H9 (cell line): ENCODE data around the gene LRIT3. TPM values are rescaled to one million over a fixed set of nuclear protein-coding genes. Genes with fewer than 3 reads are reported as not detected.

Source experiments
- DNase-seq: peaks from one replicate; pipeline ENCODE4 v3.0.0-alpha.2; 2017
- H2AFZ ChIP-seq: one replicate; pipeline ENCODE4 v1.6.1; 2013; ENCODE audit warnings: mild to moderate bottlenecking, low read length, control low read depth, moderate library complexity
- H2AK5ac ChIP-seq: 2 replicates; pipeline ENCODE4 v1.6.1; 2013; ENCODE audit warnings: low read length, control low read depth, mixed read lengths; ENCODE audit not compliant: insufficient read length
- H2BK120ac ChIP-seq: one replicate; pipeline ENCODE4 v1.6.1; 2013; ENCODE audit warnings: low read depth, mild to moderate bottlenecking, low read length, control low read depth, inconsistent platforms; ENCODE audit not compliant: poor library complexity, severe bottlenecking
- H2BK12ac ChIP-seq: 2 replicates; pipeline ENCODE4 v1.6.1; 2013; ENCODE audit warnings: low read length, control low read depth, mixed read lengths, low read depth; ENCODE audit not compliant: insufficient read length
- H2BK15ac ChIP-seq: 2 replicates; pipeline ENCODE4 v1.6.1; 2013; ENCODE audit warnings: low read depth, low read length, control low read depth
- H2BK20ac ChIP-seq: one replicate; pipeline ENCODE4 v1.6.1; 2013; ENCODE audit warnings: low read depth, mild to moderate bottlenecking, low read length, control low read depth, inconsistent platforms; ENCODE audit not compliant: poor library complexity, severe bottlenecking
- H2BK5ac ChIP-seq: 2 replicates; pipeline ENCODE4 v1.6.1; 2013; ENCODE audit warnings: low read length, control low read depth, mixed read lengths; ENCODE audit not compliant: insufficient read length
- H3K14ac ChIP-seq: 2 replicates; pipeline ENCODE4 v1.6.1; 2013; ENCODE audit warnings: low read length, control low read depth; ENCODE audit not compliant: insufficient read depth
- H3K18ac ChIP-seq: 2 replicates; pipeline ENCODE4 v1.6.1; 2013; ENCODE audit warnings: low read depth, mild to moderate bottlenecking, mixed read lengths, low read length, control low read depth; ENCODE audit not compliant: insufficient read length
- H3K23ac ChIP-seq: 2 replicates; pipeline ENCODE4 v1.6.1; 2013; ENCODE audit warnings: low read length, control low read depth, mixed read lengths, low read depth; ENCODE audit not compliant: insufficient read length
- H3K23me2 ChIP-seq: 2 replicates; pipeline ENCODE4 v1.6.1; 2013; ENCODE audit warnings: low read depth, mild to moderate bottlenecking, mixed read lengths, low read length, control low read depth; ENCODE audit not compliant: insufficient read length, poor library complexity, severe bottlenecking
- H3K27ac ChIP-seq: 2 replicates; pipeline ENCODE4 v1.5.1; 2013; ENCODE audit warnings: low read length, control low read depth, mixed read lengths, low read depth; ENCODE audit not compliant: insufficient read length
- H3K27me3 ChIP-seq: 2 replicates; pipeline ENCODE4 v1.6.1; 2013; ENCODE audit warnings: low read length, control low read depth, inconsistent platforms; ENCODE audit not compliant: insufficient read depth
- H3K4ac ChIP-seq: 2 replicates; pipeline ENCODE4 v1.6.1; 2013; ENCODE audit warnings: low read depth, mild to moderate bottlenecking, control low read depth, inconsistent platforms, low read length, moderate library complexity
- H3K4me1 ChIP-seq: 2 replicates; pipeline ENCODE4 v1.6.1; 2013; ENCODE audit warnings: low read length, control low read depth, inconsistent platforms; ENCODE audit not compliant: insufficient read depth
- H3K4me2 ChIP-seq: 2 replicates; pipeline ENCODE4 v1.6.1; 2013; ENCODE audit warnings: low read length, control low read depth, mixed read lengths; ENCODE audit not compliant: insufficient read length, insufficient read depth
- H3K56ac ChIP-seq: 2 replicates; pipeline ENCODE4 v1.6.1; 2013; ENCODE audit warnings: low read depth, mild to moderate bottlenecking, mixed read lengths, low read length, control low read depth; ENCODE audit not compliant: insufficient read length
- H3K79me1 ChIP-seq: 2 replicates; pipeline ENCODE4 v1.6.1; 2013; ENCODE audit warnings: low read depth, mild to moderate bottlenecking, moderate library complexity, low read length, control low read depth, inconsistent platforms; ENCODE audit not compliant: insufficient read depth, poor library complexity, severe bottlenecking
- H3K79me2 ChIP-seq: 2 replicates; pipeline ENCODE4 v1.6.1; 2013; ENCODE audit warnings: low read length, control low read depth, inconsistent platforms; ENCODE audit not compliant: insufficient read depth
- H3K9ac ChIP-seq: 2 replicates; pipeline ENCODE4 v1.6.1; 2013; ENCODE audit warnings: low read length, control low read depth, mixed read lengths; ENCODE audit not compliant: insufficient read length; ENCODE audit errors: extremely low read depth
- H3K9me3 ChIP-seq: one replicate; pipeline ENCODE4 v1.6.1; 2013; ENCODE audit warnings: low read depth, low read length, inconsistent platforms; ENCODE audit not compliant: control insufficient read depth
- H3T11ph ChIP-seq: one replicate; pipeline ENCODE4 v1.6.1; 2013; ENCODE audit warnings: mild to moderate bottlenecking, low read length, control low read depth, inconsistent platforms
- H4K20me1 ChIP-seq: one replicate; pipeline ENCODE4 v1.6.1; 2013; ENCODE audit not compliant: control insufficient read depth, insufficient read length, insufficient read depth
- H4K5ac ChIP-seq: 2 replicates; pipeline ENCODE4 v1.6.1; 2013; ENCODE audit warnings: low read depth, mild to moderate bottlenecking, mixed read lengths, low read length, control low read depth; ENCODE audit not compliant: insufficient read length
- H4K8ac ChIP-seq: replicated peaks from 2 replicates; pipeline ENCODE4 v1.6.1; 2013; ENCODE audit warnings: low read length, control low read depth, mixed read lengths, low read depth; ENCODE audit not compliant: insufficient read length
- H4K91ac ChIP-seq: 2 replicates; pipeline ENCODE4 v1.6.1; 2013; ENCODE audit warnings: low read depth, mild to moderate bottlenecking, moderate library complexity, mixed read lengths, low read length, control low read depth; ENCODE audit not compliant: insufficient read length
- H3K27ac Mint-ChIP-seq, 3 experiments: 2 replicates in 2 of 3; 3 replicates in 1 of 3; pipeline ENCODE4 v1.8.0; 2020 to 2021; ENCODE audit warnings: mixed read lengths in 3 of 3, mild to moderate bottlenecking in 1 of 3, moderate library complexity in 1 of 3
- H3K27me3 Mint-ChIP-seq: 2 replicates; pipeline ENCODE4 v1.8.0; 2021; ENCODE audit warnings: low read depth, mild to moderate bottlenecking, moderate library complexity, mixed read lengths
- H3K36me3 Mint-ChIP-seq, 3 experiments: 2 replicates in 2 of 3; 3 replicates in 1 of 3; pipeline ENCODE4 v1.8.0; 2020 to 2021; ENCODE audit warnings: low read depth in 3 of 3, mixed read lengths in 3 of 3; ENCODE audit not compliant: insufficient read depth in 1 of 3
- H3K4me1 Mint-ChIP-seq, 2 experiments: 2 replicates each; pipeline ENCODE4 v1.8.0; 2020; ENCODE audit warnings: mixed read lengths in 2 of 2
- H3K4me3 Mint-ChIP-seq, 2 experiments: 2 replicates in 1 of 2; 3 replicates in 1 of 2; pipeline ENCODE4 v1.8.0; 2020 to 2021; ENCODE audit warnings: mild to moderate bottlenecking in 2 of 2, mixed read lengths in 2 of 2, moderate library complexity in 1 of 2
- H3K9me3 Mint-ChIP-seq, 2 experiments: 2 replicates in 1 of 2; 3 replicates in 1 of 2; pipeline ENCODE4 v1.8.0; 2020; ENCODE audit warnings: mild to moderate bottlenecking in 2 of 2, mixed read lengths in 2 of 2, moderate library complexity in 1 of 2
- CTCF ChIP-seq: fragments of 200-600 bp; sonication (generic); conservative IDR thresholded peaks from 3 replicates; pipeline ENCODE4 v1.8.0; 2021; ENCODE audit warnings: antibody characterized with exemption, mild to moderate bottlenecking
- WGBS: extraction: QIAGEN DNeasy Blood & Tissue Kit; methylation state at CpG from one replicate; pipeline ENCODE4 v1.1.7; 2013; ENCODE audit warnings: missing lambda C conversion rate, low lambda C conversion rate, mixed read lengths; ENCODE audit not compliant: insufficient read length; ENCODE audit errors: extremely low coverage; 5-methylcytosine and 5-hydroxymethylcytosine counted together
- long read RNA-seq: library from polyadenylated mRNA; unstranded; transcript quantifications from one replicate; pipeline ENCODE4 v2.0.0, GENCODE V29; 2020
- total RNA-seq: library from RNA; stranded (reverse); gene quantifications from 2 replicates; pipeline ENCODE4 v1.2.1, GENCODE V29; 2021

The LRIT3 gene
- 0.07 and 0.09 TPM in 2 replicates for total RNA-seq
- long read RNA-seq: 0 reads

- H3K4me1 ChIP-seq: no peaks in the 10 kb centered on the region
- no peaks in the 10 kb centered on the region for H4K20me1 ChIP-seq
- no peak within 1 kb of the TSS for H3K27ac Mint-ChIP-seq
- H2BK15ac ChIP-seq: no peak within 1 kb of the TSS
- H3T11ph ChIP-seq: no peak within 1 kb of the TSS
- H3K4me1 Mint-ChIP-seq: peaks cover 0 to 14% of the 10 kb centered on the region in 2 experiments; a peak in 2 of 4 replicates
- no peaks in the 10 kb centered on the region for H3K23me2 ChIP-seq
- no peak for DNase-seq
- no peaks in the 10 kb centered on the region for H3K79me2 ChIP-seq
- H2AK5ac ChIP-seq: no peak within 1 kb of the TSS
- no peaks in the 10 kb centered on the region for H3K27me3 ChIP-seq
- H3K56ac ChIP-seq: no peak within 1 kb of the TSS
- peaks cover 1% of the 10 kb centered on the region; the same call in 1 of the 2 replicates for H3K27me3 Mint-ChIP-seq
- no peak within 1 kb of the TSS for H2BK20ac ChIP-seq
- TF ChIP-seq CTCF: no peak
- no peak within 1 kb of the TSS for H3K18ac ChIP-seq
- H4K91ac ChIP-seq: no peak within 1 kb of the TSS
- H3K23ac ChIP-seq: no peak within 1 kb of the TSS
- no peaks in the 10 kb centered on the region for H3K36me3 Mint-ChIP-seq
- no peaks in the 10 kb centered on the region for H3K9me3 ChIP-seq
- no peak within 1 kb of the TSS for H2BK12ac ChIP-seq
- no peak within 1 kb of the TSS for H4K5ac ChIP-seq
- no peaks in the 10 kb centered on the region for H3K9me3 Mint-ChIP-seq
- H3K14ac ChIP-seq: no peak within 1 kb of the TSS
- no peak within 1 kb of the TSS for H3K4me2 ChIP-seq
- WGBS: no CpG with 5 or more reads among the region's 5 CpGs
- H2BK120ac ChIP-seq: no peak within 1 kb of the TSS
- no peak within 1 kb of the TSS for H2BK5ac ChIP-seq
- no peak within 1 kb of the TSS for H4K8ac ChIP-seq
- H3K4ac ChIP-seq: no peak within 1 kb of the TSS
- no peak within 1 kb of the TSS for H3K27ac ChIP-seq
- no peak within 1 kb of the TSS for H3K4me3 Mint-ChIP-seq
- H3K79me1 ChIP-seq: no peaks in the 10 kb centered on the region
- no peak within 1 kb of the TSS for H2AFZ ChIP-seq
- no peak within 1 kb of the TSS for H3K9ac ChIP-seq
Observed at GRCh38 chr4:109847896-109848442, at the start of gene LRIT3. Gene LRIT3, plus strand, starts transcription at chr4:109848107. Its CDS starts 95 bp downstream, at chr4:109848202.
